ENCODE results near the gene ASTN2.

- no peak for TF ChIP-seq CTCF (IDR thresholded peaks at IDR 0.05)
- no peak for TF ChIP-seq POLR2A (IDR thresholded peaks at IDR 0.05)
Measured at GRCh38 chr9:116404228-116404627, 1010.6 kb downstream of the ASTN2 start.

All from lower leg skin (tissue), 3 donors.